PC-9 (cell line): ENCODE results near the gene TLR1. TPM values are rescaled to one million over a fixed set of nuclear protein-coding genes. Genes with fewer than 3 reads are reported as not detected.

ENCODE experiments used
- Bru-seq: library from RNA; stranded (reverse); fragments of 400-500 nt; gene quantifications from one replicate; lab custom pipeline; 2021; lab: Mats Ljungman, UMichigan
- BruChase-seq, 2 experiments: library from RNA; stranded (reverse); fragments of 400-500 nt; gene quantifications; one replicate each; lab custom pipeline; 2021; lab: Mats Ljungman, UMichigan
- BruUV-seq: library from RNA; stranded (reverse); fragments of 400-500 nt; replicated peaks from 2 replicates; lab custom pipeline; 2021; lab: Mats Ljungman, UMichigan
- CTCF ChIA-PET: fragments of 300-600 bp; sonication (Branson Sonifier 250); formaldehyde crosslinking; loops from one replicate; lab custom pipeline; 2022; ENCODE audit warnings: antibody characterized with exemption; lab: Charles Lee
- POLR2A ChIA-PET: fragments of 300-600 bp; sonication (Branson Sonifier 250); formaldehyde crosslinking; loops from one replicate; lab custom pipeline; 2022; ENCODE audit warnings: antibody characterized with exemption; ENCODE audit not compliant: unreplicated experiment; lab: Charles Lee
- DNase-seq, 2 experiments: peaks; one replicate each; pipeline versions ENCODE4 v3.0.0 to v3.0.0-alpha.2; 2015 to 2022; ENCODE audit warnings: mixed read lengths in 1 of 2
- H2AFZ ChIP-seq: fragments of 200-600 bp; sonication (generic); 2 replicates; pipeline ENCODE4 v1.8.1; 2017; ENCODE audit warnings: antibody characterized with exemption
- H3F3A ChIP-seq: fragments of 200-600 bp; sonication (generic); 2 replicates; pipeline ENCODE4 v1.8.1; 2017; ENCODE audit warnings: antibody characterized with exemption, mild to moderate bottlenecking, low read depth; ENCODE audit not compliant: insufficient read depth
- H3K27ac ChIP-seq: fragments of 200-600 bp; sonication (generic); 2 replicates; pipeline ENCODE4 v1.6.1; 2016; ENCODE audit warnings: mixed run types
- H3K27me3 ChIP-seq: fragments of 200-600 bp; sonication (generic); 2 replicates; pipeline ENCODE4 v1.6.1; 2016; ENCODE audit warnings: low read depth, mixed run types; ENCODE audit not compliant: insufficient read depth
- H3K36me3 ChIP-seq: fragments of 200-600 bp; sonication (generic); 2 replicates; pipeline ENCODE4 v1.6.1; 2016; ENCODE audit warnings: low read depth, mixed run types
- H3K4me1 ChIP-seq: fragments of 200-600 bp; sonication (generic); replicated peaks from 2 replicates; pipeline ENCODE4 v1.6.1; 2016; ENCODE audit warnings: mixed run types; ENCODE audit not compliant: insufficient read depth
- H3K4me2 ChIP-seq: fragments of 200-600 bp; sonication (generic); 2 replicates; pipeline ENCODE4 v1.6.1; 2017; ENCODE audit warnings: mixed run types
- H3K4me3 ChIP-seq: fragments of 200-600 bp; sonication (generic); 2 replicates; pipeline ENCODE4 v1.6.1; 2016; ENCODE audit warnings: mixed run types
- H3K79me2 ChIP-seq: fragments of 200-600 bp; sonication (generic); 2 replicates; pipeline ENCODE4 v1.6.1; 2017; ENCODE audit warnings: low read depth, mixed run types
- H3K9me2 ChIP-seq: fragments of 200-600 bp; sonication (generic); 2 replicates; pipeline ENCODE4 v1.8.1; 2017; ENCODE audit warnings: mild to moderate bottlenecking; ENCODE audit not compliant: insufficient read depth
- H3K9me3 ChIP-seq: fragments of 200-600 bp; sonication (generic); 2 replicates; pipeline ENCODE4 v1.8.1; 2016; ENCODE audit warnings: low read depth; ENCODE audit not compliant: insufficient read depth
- H4K20me1 ChIP-seq: fragments of 200-600 bp; sonication (generic); 2 replicates; pipeline ENCODE4 v1.8.1; 2017; ENCODE audit not compliant: insufficient read depth
- CTCF ChIP-seq: fragments of 200-600 bp; sonication (generic); conservative IDR thresholded peaks from 2 replicates; pipeline ENCODE4 v1.6.1; 2017; ENCODE audit warnings: mixed run types, antibody characterized with exemption, mild to moderate bottlenecking, moderate library complexity
- EZH2 ChIP-seq: fragments of 200-600 bp; sonication (generic); IDR thresholded peaks from 2 replicates; pipeline ENCODE4 v1.8.0; 2017; ENCODE audit warnings: antibody characterized with exemption, low read depth
- intact Hi-C: fragments of 100-400 bp; cut with micrococcal nuclease; formaldehyde crosslinking; loops from one replicate; pipeline ENCODE4 v1.10.0; 2022; ENCODE audit not compliant: unreplicated experiment
- long read RNA-seq: library from polyadenylated mRNA; stranded (forward); transcript quantifications from one replicate; pipeline ENCODE4 v2.0.0, GENCODE V29; 2022
- total RNA-seq: library from RNA; stranded (reverse); gene quantifications from 2 replicates; pipeline ENCODE4 v1.2.3, GENCODE V29; 2021

TLR1 gene
- 3.0 and 3.9 TPM in 2 replicates for total RNA-seq
- Bru-seq, nascent RNA = percentile 43 among the genes with signal in this experiment
- percentile 47 among the genes with signal in this experiment for BruChase-seq, experiment 1, labeled RNA remaining after a 2-hour chase
- BruChase-seq, experiment 2, labeled RNA remaining after a 6-hour chase = percentile 52 among the genes with signal in this experiment
- long read RNA-seq, partial matches to known transcripts = 0 of 6 reads
- long read RNA-seq, other reads (novel, unspliced or antisense) = 5 of 6 reads

DNA sequence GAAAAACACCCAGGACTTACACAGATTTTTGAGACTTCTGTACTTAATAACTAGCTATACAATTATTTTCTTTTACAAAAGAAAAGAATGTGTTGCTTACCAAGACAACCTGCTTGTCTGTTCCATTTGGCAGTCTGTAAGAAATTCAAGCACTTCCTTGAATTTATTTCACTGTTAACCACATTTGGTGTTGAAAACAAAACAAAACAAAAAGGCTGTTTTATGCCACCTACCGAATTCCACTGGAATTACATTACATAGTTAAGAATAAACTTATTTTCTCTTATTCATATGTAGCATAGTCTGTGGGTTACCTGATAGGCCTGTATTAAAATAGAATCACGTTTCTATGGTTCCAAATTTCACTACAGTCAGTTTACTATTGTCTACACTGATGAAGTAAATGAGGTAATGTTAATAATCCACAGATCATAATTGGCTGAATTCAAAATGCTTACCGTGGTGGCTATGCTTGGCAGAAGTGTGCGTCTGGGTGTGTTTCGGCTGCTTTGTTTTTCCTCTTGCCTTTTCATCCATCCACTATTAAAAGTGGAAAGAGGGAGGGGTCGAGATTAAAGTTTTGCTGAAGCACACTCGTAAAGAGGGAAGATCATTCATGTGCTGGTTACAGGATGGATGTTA is at the start of gene TLR1:
Gene TLR1 (minus strand): TSS at position 138 of the 642 bp plus-strand sequence. CDS start 5,960 bp downstream, outside the sequence.
- intact Hi-C loops = loop anchor here (2.0 to 5.0 kb wide), 2 partner anchors 46 to 53 kb away; partner anchors contain the start of gene TLR6
- Histone ChIP-seq H3K9me3 (no peaks in the 10 kb centered on the region), H3K9me2 (no peaks in the 10 kb centered on the region), H3K36me3 (no peaks in the 10 kb centered on the region), H2AFZ (peak within 1 kb of the TSS; percentile 9), H3K27ac (no peak within 1 kb of the TSS), H3K4me3 (no peak within 1 kb of the TSS), H3K27me3 (no peaks in the 10 kb centered on the region), H3F3A (no peaks in the 10 kb centered on the region; the same call in 1 of the 2 replicates), H3K4me1 (no peaks in the 10 kb centered on the region), H3K4me2 (no peak within 1 kb of the TSS), H4K20me1 (no peaks in the 10 kb centered on the region), H3K79me2 (no peaks in the 10 kb centered on the region)
- TF ChIP-seq CTCF (peak; percentile 71), EZH2 (no peak)
- ChIA-PET POLR2A (interaction anchor here (0.6 kb wide), 1 partner anchor 13 kb away, joined by 3 read pairs; no protein-coding TSS in a partner anchor), CTCF (interaction anchor here (0.6 to 1.7 kb wide), 4 partner anchors 43 to 649 kb away, joined by 3 to 5 read pairs (median 3); no protein-coding TSS in a partner anchor)
- no TSS peak for BruUV-seq
- DNase-seq = peak in 1 of 2 experiments; percentile 59

DNA sequence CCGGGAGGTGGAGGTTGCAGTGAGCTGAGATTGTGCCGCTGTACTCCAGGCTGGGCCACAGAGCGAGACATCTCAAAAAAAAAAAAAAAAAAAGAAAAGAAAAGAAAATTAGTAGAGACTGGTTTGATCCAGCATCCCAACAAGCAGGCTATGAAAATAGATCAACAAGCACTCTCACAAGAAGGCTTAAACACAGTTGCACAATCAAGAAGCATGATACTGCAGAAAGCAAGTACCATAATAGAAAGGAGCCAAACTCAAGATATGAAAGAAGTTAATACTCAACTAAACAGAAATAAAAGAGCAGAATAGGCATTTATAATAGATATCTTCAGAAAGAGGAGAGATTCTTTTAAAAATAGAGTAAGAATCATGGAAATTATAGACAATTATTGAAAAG is 41.4 kb upstream of the TLR1 start:
- no peaks in the 10 kb centered on the region for H3K27me3 ChIP-seq
- no peak overlapping the region for H3K4me3 ChIP-seq
- H3K79me2 ChIP-seq = no peaks in the 10 kb centered on the region
- POLR2A ChIA-PET = no interaction called here
- H3K4me2 ChIP-seq = no peak overlapping the region
- TF ChIP-seq EZH2 = no peak
- no peak for TF ChIP-seq CTCF
- CTCF ChIA-PET = interaction anchor here (0.6 kb wide), 1 partner anchor 50 kb away, joined by 3 read pairs; no protein-coding TSS in a partner anchor
- no peaks in the 10 kb centered on the region for H4K20me1 ChIP-seq
- DNase-seq = no peak
- H3F3A ChIP-seq = no peaks in the 10 kb centered on the region
- H3K36me3 ChIP-seq = no peaks in the 10 kb centered on the region
- no peaks in the 10 kb centered on the region; the same call in 1 of the 2 replicates for H3K9me3 ChIP-seq
- no peaks in the 10 kb centered on the region for H3K4me1 ChIP-seq
- no TSS peak for BruUV-seq
- intact Hi-C loops = no loop called here
- no peak overlapping the region for H2AFZ ChIP-seq
- no peaks in the 10 kb centered on the region for H3K9me2 ChIP-seq
- H3K27ac ChIP-seq = no peak overlapping the region

GRCh38 chr4:38842994-38843393 is 38.4 kb upstream of the TLR1 start:
- Histone ChIP-seq H3K4me1 (peaks cover 4% of the 10 kb centered on the region), H3K27me3 (no peaks in the 10 kb centered on the region), H4K20me1 (no peaks in the 10 kb centered on the region), H3K9me2 (no peaks in the 10 kb centered on the region), H3K9me3 (peaks cover 4% of the 10 kb centered on the region; the same call in 1 of the 2 replicates), H3K4me2 (no peak overlapping the region), H3K36me3 (no peaks in the 10 kb centered on the region), H3K4me3 (no peak overlapping the region), H3K79me2 (no peaks in the 10 kb centered on the region), H3F3A (no peaks in the 10 kb centered on the region), H3K27ac (no peak overlapping the region), H2AFZ (no peak overlapping the region)
- no peak for TF ChIP-seq EZH2
- TF ChIP-seq CTCF = no peak
- no TSS peak for BruUV-seq
- intact Hi-C loops = no loop called here
- ChIA-PET CTCF (interaction anchor here (1.0 kb wide), 1 partner anchor 26 kb away, joined by 3 read pairs; no protein-coding TSS in a partner anchor), POLR2A (no interaction called here)
- DNase-seq = no peak
